Stomach (tissue), 4 donors: ENCODE results near the gene HBA2.

Experiments
- POLR2A ChIP-seq, 4 donors: fragments of 450-650 bp; IDR thresholded peaks; one replicate each; pipeline ENCODE4 v1.6.1; 2016; ENCODE audit warnings: antibody characterized with exemption in 4 of 4, control low read depth in 2 of 4, mild to moderate bottlenecking in 1 of 4, moderate library complexity in 1 of 4
- TF ChIP-seq, protein P1 (sequence below), 7 experiments: fragments of 450-650 bp in 4 of 7; fragments of 200-600 bp in 3 of 7; sonication (generic) in 3 of 7; IDR thresholded peaks; one replicate each; pipeline ENCODE4 v1.5.1; 2016 to 2019; ENCODE audit warnings: antibody characterized with exemption in 7 of 7, control low read depth in 2 of 7, mild to moderate bottlenecking in 1 of 7

DNA sequence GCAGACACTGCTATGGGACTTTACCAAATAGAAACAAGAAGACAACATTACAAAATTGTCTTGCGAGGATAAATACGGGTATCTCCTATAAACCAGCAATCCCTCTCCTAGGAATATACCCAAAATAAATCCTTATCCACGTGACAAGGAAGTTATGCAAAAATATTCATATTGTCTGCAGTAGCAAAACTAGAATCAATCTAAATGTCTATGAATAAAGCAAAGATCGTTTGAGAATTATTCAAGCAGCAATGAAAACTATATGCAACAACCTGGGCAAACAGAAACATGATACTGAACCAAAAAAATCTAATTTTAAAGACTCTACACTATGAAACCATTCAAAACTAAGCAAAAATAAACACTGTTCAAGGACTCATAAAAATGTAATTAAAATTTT, 47.3 kb downstream of the HBA2 start:
- no peak for TF ChIP-seq POLR2A (IDR thresholded peaks at IDR 0.05)
- TF ChIP-seq, protein P1, sequence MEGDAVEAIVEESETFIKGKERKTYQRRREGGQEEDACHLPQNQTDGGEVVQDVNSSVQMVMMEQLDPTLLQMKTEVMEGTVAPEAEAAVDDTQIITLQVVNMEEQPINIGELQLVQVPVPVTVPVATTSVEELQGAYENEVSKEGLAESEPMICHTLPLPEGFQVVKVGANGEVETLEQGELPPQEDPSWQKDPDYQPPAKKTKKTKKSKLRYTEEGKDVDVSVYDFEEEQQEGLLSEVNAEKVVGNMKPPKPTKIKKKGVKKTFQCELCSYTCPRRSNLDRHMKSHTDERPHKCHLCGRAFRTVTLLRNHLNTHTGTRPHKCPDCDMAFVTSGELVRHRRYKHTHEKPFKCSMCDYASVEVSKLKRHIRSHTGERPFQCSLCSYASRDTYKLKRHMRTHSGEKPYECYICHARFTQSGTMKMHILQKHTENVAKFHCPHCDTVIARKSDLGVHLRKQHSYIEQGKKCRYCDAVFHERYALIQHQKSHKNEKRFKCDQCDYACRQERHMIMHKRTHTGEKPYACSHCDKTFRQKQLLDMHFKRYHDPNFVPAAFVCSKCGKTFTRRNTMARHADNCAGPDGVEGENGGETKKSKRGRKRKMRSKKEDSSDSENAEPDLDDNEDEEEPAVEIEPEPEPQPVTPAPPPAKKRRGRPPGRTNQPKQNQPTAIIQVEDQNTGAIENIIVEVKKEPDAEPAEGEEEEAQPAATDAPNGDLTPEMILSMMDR (IDR thresholded peaks at IDR 0.05): no peak
